IPS DF 4.7 (cell line): ENCODE results near the gene OSBPL7.
"Not testable (repeated sequence)": the region's sequence is repeated elsewhere in the genome, so short reads cannot be mapped to it uniquely, and the experiment has no call there.

ENCODE experiments used
- DNase-seq: peaks from one replicate; pipeline ENCODE4 v3.0.0-alpha.2; 2013; ENCODE audit warnings: low spot score; ENCODE audit errors: extremely low read depth

Gene OSBPL7

GRCh38 chr17:47774331-47774730 is 47.3 kb downstream of the OSBPL7 start:
- no peak for DNase-seq

GRCh38 chr17:47773649-47774048 is 47.9 kb downstream of the OSBPL7 start:
- DNase-seq, result not testable (repeated sequence)

- DNase-seq, result no peak
Observed at GRCh38 chr17:47763913-47764582, 57.5 kb downstream of the OSBPL7 start.

GRCh38 chr17:47762728-47763127 is 58.9 kb downstream of the OSBPL7 start:
- no peak for DNase-seq

DNA sequence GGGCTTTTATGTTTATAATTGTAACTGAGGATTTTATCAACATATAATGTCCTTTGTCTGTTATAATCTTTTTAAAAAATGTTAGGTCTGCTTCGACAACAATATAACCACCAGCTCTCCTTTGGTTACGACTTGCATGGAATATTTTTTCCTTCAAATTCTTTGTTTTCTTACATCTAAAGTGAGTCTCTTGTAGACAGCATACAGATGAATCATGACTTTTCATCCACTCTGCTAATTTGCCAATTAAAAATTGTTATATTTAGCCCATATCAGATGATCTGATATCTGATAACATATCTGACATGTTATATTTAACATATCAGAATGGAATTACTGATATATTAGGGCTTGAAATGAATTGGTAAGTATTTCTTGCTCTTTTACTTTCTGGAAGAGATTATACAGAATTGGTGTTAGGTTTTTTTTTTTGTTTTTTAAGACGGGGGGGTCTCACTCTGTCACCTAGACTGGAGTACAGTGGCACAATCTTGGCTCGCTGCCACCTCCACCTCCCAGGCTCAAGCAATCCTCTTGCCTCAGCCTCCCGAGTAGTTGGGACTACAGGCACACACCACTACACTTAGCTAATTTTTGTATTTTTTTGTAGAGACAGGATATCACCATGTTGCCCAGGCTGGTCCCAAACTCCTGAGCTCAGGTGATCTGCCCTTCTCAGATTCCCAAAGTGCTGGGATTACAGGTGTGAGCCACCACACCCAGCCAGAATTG is 61.0 kb downstream of the OSBPL7 start:
- no peak for DNase-seq

DNA sequence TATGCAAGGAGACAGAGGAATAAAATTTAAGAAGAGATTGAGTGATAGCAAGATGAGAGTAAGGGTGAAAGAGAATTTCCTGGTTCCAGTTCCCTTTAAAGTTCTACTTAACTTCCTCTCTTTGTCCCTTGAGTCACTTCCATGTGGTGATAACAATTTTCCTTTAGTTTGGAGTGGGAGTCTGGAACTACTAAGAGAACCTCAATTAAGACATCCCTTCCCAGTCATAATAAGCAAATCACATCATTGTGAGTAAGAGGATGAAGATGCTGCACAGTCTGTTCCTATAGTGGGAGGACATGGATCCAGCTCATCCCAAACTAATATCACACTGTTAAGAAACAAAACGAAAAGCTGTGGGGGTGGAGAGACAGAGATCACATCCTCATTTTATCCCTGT is 64.2 kb downstream of the OSBPL7 start:
- no peak for DNase-seq
